D721Med (cell line): Measurements from ENCODE around the gene PCBP3.

Experiments used
- DNase-seq: peaks from one replicate; pipeline ENCODE4 v3.0.0; 2011; ENCODE audit warnings: low spot score; ENCODE audit not compliant: insufficient read length
- FAIRE-seq: peaks from 2 replicates; lab custom pipeline; 2011; peaks lifted over from hg19 to GRCh38; lab: Jason Lieb, UNC
- TF ChIP-seq, protein P1 (sequence below): IDR thresholded peaks from 2 replicates; pipeline ENCODE4 v1.5.1; 2012; ENCODE audit warnings: mild to moderate bottlenecking, control low read depth; ENCODE audit not compliant: insufficient read depth; ENCODE audit errors: missing control alignments

The PCBP3 gene

DNA sequence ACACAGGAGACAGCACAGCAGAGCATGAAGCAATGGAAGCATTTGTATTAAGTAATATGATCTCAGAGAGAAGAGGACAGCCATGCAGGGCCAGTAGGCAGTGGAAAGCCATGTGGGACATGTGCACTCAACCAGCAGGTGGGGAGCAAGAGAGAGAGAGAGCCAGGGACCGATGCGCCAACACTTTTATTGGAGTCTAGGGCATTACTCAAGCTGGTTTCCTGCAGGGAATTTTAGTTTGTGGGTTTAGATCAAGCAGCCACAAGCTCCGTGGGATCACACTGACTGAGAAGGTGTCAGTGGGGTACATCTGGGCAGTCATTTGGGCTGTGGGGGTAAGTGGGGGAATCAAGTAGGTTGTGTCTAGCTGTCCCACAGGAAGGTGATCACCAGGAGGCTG is 137.1 kb downstream of the PCBP3 start:
- FAIRE-seq (no peak), DNase-seq (no peak)
- TF ChIP-seq, protein P1, sequence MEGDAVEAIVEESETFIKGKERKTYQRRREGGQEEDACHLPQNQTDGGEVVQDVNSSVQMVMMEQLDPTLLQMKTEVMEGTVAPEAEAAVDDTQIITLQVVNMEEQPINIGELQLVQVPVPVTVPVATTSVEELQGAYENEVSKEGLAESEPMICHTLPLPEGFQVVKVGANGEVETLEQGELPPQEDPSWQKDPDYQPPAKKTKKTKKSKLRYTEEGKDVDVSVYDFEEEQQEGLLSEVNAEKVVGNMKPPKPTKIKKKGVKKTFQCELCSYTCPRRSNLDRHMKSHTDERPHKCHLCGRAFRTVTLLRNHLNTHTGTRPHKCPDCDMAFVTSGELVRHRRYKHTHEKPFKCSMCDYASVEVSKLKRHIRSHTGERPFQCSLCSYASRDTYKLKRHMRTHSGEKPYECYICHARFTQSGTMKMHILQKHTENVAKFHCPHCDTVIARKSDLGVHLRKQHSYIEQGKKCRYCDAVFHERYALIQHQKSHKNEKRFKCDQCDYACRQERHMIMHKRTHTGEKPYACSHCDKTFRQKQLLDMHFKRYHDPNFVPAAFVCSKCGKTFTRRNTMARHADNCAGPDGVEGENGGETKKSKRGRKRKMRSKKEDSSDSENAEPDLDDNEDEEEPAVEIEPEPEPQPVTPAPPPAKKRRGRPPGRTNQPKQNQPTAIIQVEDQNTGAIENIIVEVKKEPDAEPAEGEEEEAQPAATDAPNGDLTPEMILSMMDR: no peak

DNA sequence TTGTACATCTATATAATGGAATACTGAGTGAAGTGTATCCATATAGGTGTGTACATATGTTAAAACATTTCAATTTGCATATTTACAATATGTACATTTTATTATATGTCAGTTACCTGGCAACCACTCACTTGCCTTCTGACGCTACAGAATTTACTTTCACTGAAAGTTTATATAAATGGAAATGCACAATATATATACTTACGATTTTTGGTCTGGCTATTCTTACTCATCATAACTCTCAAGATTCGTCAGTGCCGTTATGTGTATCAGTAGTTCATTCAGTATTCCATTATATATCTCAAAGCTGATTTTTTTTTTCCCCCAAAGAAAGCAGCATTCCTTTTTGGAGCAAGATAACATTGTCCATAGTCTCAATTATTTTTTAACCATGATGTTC is 138.2 kb downstream of the PCBP3 start:
- DNase-seq (no peak), FAIRE-seq (no peak)
- TF ChIP-seq, protein P1: no peak

DNA sequence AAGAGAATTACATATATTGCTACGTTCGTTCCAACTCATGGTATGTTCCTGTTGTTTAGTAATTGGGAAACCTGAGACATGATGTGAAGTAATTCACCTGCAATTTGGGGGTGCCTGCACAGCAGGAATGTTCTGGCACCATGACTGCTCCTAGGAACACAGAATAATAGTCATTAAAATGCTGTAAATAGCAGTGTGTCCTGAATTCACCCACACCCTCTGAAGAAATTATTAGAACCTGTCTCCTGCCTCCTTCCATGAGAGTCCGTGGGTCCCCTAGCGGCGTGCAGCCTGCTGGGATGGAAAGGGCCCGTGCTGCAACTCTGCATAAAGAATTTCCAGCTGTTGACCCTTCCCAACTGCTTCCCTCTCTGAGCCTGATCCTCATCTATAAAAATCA is 143.1 kb downstream of the PCBP3 start:
- TF ChIP-seq, protein P1: no peak
- DNase-seq (no peak), FAIRE-seq (no peak)

DNA sequence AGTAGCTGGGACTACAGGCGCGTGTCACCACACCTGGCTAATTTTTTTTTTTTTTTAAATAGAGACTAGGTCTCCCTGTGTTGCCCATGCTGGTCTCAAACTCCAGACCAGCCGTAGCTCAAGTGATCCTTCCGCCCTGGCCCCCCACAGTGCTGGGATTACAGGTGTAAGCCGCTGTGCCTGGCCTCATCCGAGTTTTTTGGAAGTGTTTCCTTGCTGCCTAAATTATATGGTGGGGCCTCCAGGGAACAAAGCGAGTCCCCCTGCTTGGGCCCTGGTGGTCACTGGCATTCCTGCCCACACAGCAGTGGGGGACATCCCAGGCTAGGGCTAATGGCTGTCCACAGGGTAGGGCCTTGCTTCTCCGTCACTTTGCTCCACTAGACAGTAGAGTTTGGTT is 143.8 kb downstream of the PCBP3 start:
- DNase-seq (no peak), FAIRE-seq (no peak)

DNA sequence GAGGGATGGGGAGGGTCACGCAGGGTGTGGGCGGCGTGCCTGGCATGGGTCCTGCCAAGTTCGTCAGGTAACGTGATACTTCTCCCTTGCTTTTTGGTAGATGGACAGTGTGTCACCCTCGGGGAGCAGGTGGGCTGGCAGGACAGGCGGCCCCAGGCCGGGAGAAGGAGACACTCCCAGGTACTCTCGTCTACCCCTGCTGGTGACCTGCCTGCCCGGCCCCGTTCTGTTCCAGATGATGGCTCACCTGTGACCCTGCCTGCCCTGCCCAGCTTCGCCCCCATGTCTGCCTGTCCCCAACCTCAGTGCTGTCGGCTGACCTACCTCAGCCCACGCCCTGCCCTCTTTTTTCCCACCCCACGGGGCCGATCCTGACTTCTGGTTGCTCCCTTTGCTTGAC is 144.7 kb downstream of the PCBP3 start:
- TF ChIP-seq, protein P1: no peak
- FAIRE-seq (no peak), DNase-seq (no peak)

More for the DNA sequence above, 143.8 kb downstream of the PCBP3 start:
- TF ChIP-seq, protein P1: no peak

DNA sequence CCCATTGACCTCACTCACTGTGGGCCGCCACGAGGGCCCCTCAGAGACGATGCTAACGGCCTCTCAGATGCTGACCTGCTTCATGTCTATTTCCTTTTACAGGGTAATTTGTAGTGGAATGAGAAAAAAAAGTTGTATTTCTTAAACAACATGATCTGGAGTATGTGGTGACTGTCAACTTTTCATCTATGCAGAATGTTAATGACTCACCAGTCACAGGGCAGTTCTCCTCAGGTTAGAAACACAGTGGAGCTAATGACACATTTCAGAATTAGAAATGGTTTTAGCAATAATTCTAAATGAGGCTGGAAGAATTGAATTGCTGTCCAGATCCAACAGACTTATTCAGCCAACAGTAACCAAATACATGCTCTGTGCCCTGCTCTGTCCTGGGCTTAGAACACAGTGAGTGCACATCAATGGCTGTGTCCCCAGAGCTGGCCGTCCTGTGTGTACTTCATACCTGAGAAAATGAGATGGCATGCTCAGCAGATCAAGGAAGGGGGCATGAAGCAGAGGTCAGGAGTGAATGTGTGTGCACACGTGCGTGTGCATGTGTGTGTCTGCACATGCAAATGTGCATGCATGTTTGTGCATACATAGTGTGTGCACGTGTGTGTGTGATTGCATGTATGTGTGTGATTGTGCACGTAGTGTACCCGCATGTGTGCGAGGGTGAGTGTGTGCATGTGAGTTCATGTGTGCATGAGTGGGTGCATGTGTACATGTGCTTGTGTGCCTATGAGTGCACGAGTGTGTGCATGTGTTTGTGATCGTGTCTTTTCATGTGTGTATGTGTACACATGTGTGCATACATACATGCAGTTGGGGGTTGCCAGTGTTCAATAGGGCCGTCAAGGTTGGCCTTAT is 145.3 kb downstream of the PCBP3 start:
- FAIRE-seq (no peak), DNase-seq (no peak)
- TF ChIP-seq, protein P1: no peak

DNA sequence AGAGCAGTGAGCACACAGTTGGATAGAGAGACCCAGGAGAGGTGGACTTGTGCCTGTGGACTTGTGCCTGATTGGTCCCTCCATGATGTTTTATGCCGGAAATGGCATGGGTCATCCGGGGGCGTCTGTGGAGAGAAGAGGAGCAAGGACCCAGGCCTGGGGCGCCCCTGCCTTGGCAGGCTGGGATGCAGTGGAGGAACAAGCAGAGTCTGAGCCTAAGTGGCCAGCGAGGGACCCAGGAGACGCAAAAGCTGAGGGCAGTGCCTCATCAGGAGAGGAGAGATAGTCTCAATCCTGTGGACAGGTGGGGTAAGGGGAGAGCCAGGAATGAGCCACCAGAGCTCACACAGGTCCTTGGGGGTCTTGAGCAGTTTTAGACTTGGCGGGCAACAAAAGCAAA is 146.9 kb downstream of the PCBP3 start:
- DNase-seq (no peak), FAIRE-seq (no peak)
- TF ChIP-seq, protein P1: no peak
